ENCODE results near the gene MAFG.

DNA sequence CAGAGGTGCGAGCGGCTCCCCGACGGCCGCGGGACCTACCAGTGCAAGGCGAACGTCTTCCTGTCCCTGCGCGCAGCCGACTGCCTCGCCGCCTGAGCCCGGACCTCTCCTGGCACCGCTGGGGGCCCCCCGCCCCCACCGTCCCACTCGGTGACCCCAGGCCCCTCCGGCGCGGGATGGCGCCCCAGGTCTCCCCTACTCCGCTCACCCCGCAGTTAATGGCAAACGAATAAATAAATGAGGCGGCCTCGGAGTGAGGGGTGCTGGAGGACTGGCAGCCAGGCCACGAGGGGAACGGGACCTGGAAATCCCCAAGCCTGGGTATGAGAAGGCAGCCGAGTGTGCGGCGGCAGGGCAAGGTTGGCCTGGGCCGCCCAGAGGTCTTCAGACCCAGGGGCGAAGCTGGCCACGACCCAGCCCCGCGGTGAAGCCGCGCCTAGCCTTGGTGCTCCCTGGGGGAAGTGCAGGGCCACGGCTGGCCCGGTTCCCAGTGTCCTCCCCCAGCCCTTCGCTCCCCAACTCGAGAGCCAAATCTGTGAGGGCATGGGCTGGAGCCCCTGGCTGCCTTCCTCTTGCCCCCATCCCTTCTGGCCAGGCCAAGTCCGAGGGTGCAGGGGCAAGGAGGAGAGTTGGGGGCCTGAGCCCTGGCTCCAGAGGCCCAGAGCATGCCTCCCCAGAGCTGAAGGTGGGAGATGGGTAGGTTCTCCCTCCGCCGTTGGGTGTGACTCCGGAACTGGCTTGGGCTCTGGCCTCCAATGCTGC lies 24.7 kb downstream of the MAFG start:
- TF ChIP-seq, protein P1, sequence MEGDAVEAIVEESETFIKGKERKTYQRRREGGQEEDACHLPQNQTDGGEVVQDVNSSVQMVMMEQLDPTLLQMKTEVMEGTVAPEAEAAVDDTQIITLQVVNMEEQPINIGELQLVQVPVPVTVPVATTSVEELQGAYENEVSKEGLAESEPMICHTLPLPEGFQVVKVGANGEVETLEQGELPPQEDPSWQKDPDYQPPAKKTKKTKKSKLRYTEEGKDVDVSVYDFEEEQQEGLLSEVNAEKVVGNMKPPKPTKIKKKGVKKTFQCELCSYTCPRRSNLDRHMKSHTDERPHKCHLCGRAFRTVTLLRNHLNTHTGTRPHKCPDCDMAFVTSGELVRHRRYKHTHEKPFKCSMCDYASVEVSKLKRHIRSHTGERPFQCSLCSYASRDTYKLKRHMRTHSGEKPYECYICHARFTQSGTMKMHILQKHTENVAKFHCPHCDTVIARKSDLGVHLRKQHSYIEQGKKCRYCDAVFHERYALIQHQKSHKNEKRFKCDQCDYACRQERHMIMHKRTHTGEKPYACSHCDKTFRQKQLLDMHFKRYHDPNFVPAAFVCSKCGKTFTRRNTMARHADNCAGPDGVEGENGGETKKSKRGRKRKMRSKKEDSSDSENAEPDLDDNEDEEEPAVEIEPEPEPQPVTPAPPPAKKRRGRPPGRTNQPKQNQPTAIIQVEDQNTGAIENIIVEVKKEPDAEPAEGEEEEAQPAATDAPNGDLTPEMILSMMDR (IDR thresholded peaks at IDR 0.05), result no peak
- TF ChIP-seq POLR2A (IDR thresholded peaks at IDR 0.05), result no peak
